GM12892 (cell line): ENCODE data around the gene RNASE4.

Source experiments
- POLR2A ChIP-seq: IDR thresholded peaks from 2 replicates; pipeline ENCODE4 v1.6.1; 2011; ENCODE audit warnings: low read depth, low read length, control low read depth
- POLR2AphosphoS5 ChIP-seq: IDR thresholded peaks from 2 replicates; pipeline ENCODE4 v1.6.1; 2011; ENCODE audit warnings: low read depth, low read length, control low read depth
- TAF1 ChIP-seq: IDR thresholded peaks from 2 replicates; pipeline ENCODE4 v1.6.1; 2011; ENCODE audit warnings: low read depth, mild to moderate bottlenecking, control low read depth, low read length, borderline replicate concordance

GRCh38 chr14:20698018-20698329, 13.6 kb downstream of the RNASE4 start:
- no peak for TF ChIP-seq POLR2AphosphoS5
- TF ChIP-seq POLR2A = no peak
- no peak for TF ChIP-seq TAF1
